SK-N-SH (cell line): ENCODE data around the gene AP3B2. TPM values are rescaled to one million over a fixed set of nuclear protein-coding genes. Genes with fewer than 3 reads are reported as not detected.

ENCODE experiments used
- CTCF ChIA-PET: fragments of 300-600, 350-600 bp; formaldehyde crosslinking; extraction: SDS; loops from one replicate; lab custom pipeline; 2021; lab: Yijun Ruan, JAX
- POLR2A ChIA-PET: fragments of 350-600 bp; sonication (Branson Sonifier 250); formaldehyde crosslinking; extraction: SDS; loops from one replicate; lab custom pipeline; 2020; ENCODE audit warnings: antibody characterized with exemption, inconsistent platforms; lab: Yijun Ruan, JAX
- DNase-seq: peaks from one replicate; pipeline ENCODE4 v3.0.0; 2012
- H2AFZ ChIP-seq: fragments of 200-600 bp; sonication (generic); 2 replicates; pipeline ENCODE4 v1.8.1; 2016; ENCODE audit warnings: antibody characterized with exemption, mild to moderate bottlenecking, low read depth
- H3F3A ChIP-seq: fragments of 200-600 bp; sonication (generic); replicated peaks from 2 replicates; pipeline ENCODE3; 2016; ENCODE audit warnings: antibody characterized with exemption, mild to moderate bottlenecking; ENCODE audit not compliant: insufficient read depth
- H3K27ac ChIP-seq, 2 experiments: fragments of 200-500 bp in 1 of 2; fragments of 200-600 bp in 1 of 2; sonication (Bioruptor generic) in 1 of 2; sonication (generic), shearing (Covaris generic) in 1 of 2; 2 replicates each; pipeline versions ENCODE4 v1.5.1 to v1.6.1; 2014 to 2016; ENCODE audit warnings: low read depth in 2 of 2, inconsistent platforms in 1 of 2, low read length in 1 of 2, mild to moderate bottlenecking in 1 of 2, mixed read lengths in 1 of 2
- H3K27me3 ChIP-seq: fragments of 200-600 bp; sonication (generic), shearing (Covaris generic); 2 replicates; pipeline ENCODE4 v1.6.1; 2016; ENCODE audit warnings: mixed run types; ENCODE audit not compliant: insufficient read depth
- H3K36me3 ChIP-seq, 2 experiments: fragments of 200-500 bp in 1 of 2; fragments of 200-600 bp in 1 of 2; sonication (Bioruptor generic) in 1 of 2; sonication (generic) in 1 of 2; replicated peaks in 1 of 2; 2 replicates each; pipeline versions ENCODE3 to v1.5.1; 2014 to 2016; ENCODE audit warnings: low read length in 1 of 2, mild to moderate bottlenecking in 1 of 2; ENCODE audit not compliant: insufficient read depth in 2 of 2, control insufficient read depth in 1 of 2
- H3K4me1 ChIP-seq, 2 experiments: fragments of 200-500 bp in 1 of 2; fragments of 200-600 bp in 1 of 2; sonication (Bioruptor generic) in 1 of 2; sonication (generic), shearing (Covaris generic) in 1 of 2; 2 replicates each; pipeline versions ENCODE4 v1.5.1 to v1.6.1; 2014 to 2016; ENCODE audit warnings: low read depth in 1 of 2, low read length in 1 of 2, mixed run types in 1 of 2; ENCODE audit not compliant: insufficient read depth in 2 of 2, control insufficient read depth in 1 of 2
- H3K4me2 ChIP-seq: fragments of 200-600 bp; sonication (generic), shearing (Covaris generic); 2 replicates; pipeline ENCODE4 v1.6.1; 2017; ENCODE audit warnings: mixed run types
- H3K4me3 ChIP-seq, 2 experiments: fragments of 200-500 bp in 1 of 2; fragments of 200-600 bp in 1 of 2; sonication (Bioruptor generic) in 1 of 2; sonication (generic), shearing (Covaris generic) in 1 of 2; 2 replicates each; pipeline versions ENCODE4 v1.5.1 to v1.8.1; 2014 to 2016; ENCODE audit warnings: low read depth in 2 of 2, inconsistent platforms in 1 of 2, low read length in 1 of 2, mild to moderate bottlenecking in 1 of 2, mixed read lengths in 1 of 2, moderate library complexity in 1 of 2
- H3K79me2 ChIP-seq: fragments of 200-600 bp; sonication (generic); 2 replicates; pipeline ENCODE4 v1.8.1; 2017; ENCODE audit warnings: mild to moderate bottlenecking; ENCODE audit not compliant: insufficient read depth
- H3K9ac ChIP-seq: fragments of 200-600 bp; sonication (generic); 2 replicates; pipeline ENCODE4 v1.6.1; 2017; ENCODE audit warnings: mixed run types
- H3K9me2 ChIP-seq: fragments of 200-600 bp; sonication (generic); 2 replicates; pipeline ENCODE4 v1.6.1; 2017; ENCODE audit warnings: mixed run types
- H3K9me3 ChIP-seq: fragments of 200-600 bp; sonication (generic); 2 replicates; pipeline ENCODE4 v1.6.1; 2017; ENCODE audit warnings: mixed run types, mild to moderate bottlenecking, moderate library complexity
- H4K20me1 ChIP-seq: fragments of 200-600 bp; sonication (generic); 2 replicates; pipeline ENCODE4 v1.6.1; 2017; ENCODE audit warnings: mild to moderate bottlenecking, mixed run types; ENCODE audit not compliant: insufficient read depth
- CTCF ChIP-seq: fragments of 200-600 bp; sonication (generic); IDR thresholded peaks from 2 replicates; pipeline ENCODE4 v1.6.1; 2017; ENCODE audit warnings: antibody characterized with exemption, mild to moderate bottlenecking, moderate library complexity
- FOSL2 ChIP-seq: IDR thresholded peaks from 2 replicates; pipeline ENCODE4 v1.4.0; 2012; ENCODE audit warnings: low read depth, mild to moderate bottlenecking, moderate library complexity, borderline replicate concordance
- IRF3 ChIP-seq: fragments of 150-350 bp; IDR thresholded peaks from 2 replicates; pipeline ENCODE4 v1.6.1; 2016; ENCODE audit warnings: mild to moderate bottlenecking, low read depth, low read length
- MXI1 ChIP-seq: IDR thresholded peaks from 2 replicates; pipeline ENCODE4 v1.6.1; 2012; ENCODE audit warnings: mild to moderate bottlenecking, low read depth, low read length, improper control_type of control experiment
- PBX3 ChIP-seq: IDR thresholded peaks from 2 replicates; pipeline ENCODE4; 2012
- RCOR1 ChIP-seq: fragments of 150-350 bp; IDR thresholded peaks from 2 replicates; pipeline ENCODE4 v1.6.1; 2017; ENCODE audit warnings: antibody characterized with exemption, low read length
- RFX5 ChIP-seq: IDR thresholded peaks from 2 replicates; pipeline ENCODE4 v1.6.1; 2012; ENCODE audit warnings: mild to moderate bottlenecking, improper control_type of control experiment, low read length
- USF1 ChIP-seq: IDR thresholded peaks from 2 replicates; pipeline ENCODE4 v1.4.0; 2012; ENCODE audit warnings: low read depth, borderline replicate concordance
- YY1 ChIP-seq: IDR thresholded peaks from 2 replicates; pipeline ENCODE4 v1.4.0; 2012; ENCODE audit warnings: low read depth, mild to moderate bottlenecking
- ZBTB33 ChIP-seq: IDR thresholded peaks from 2 replicates; pipeline ENCODE4 v1.4.0; 2012; ENCODE audit warnings: low read depth, borderline replicate concordance
- WGBS: methylation state at CpG from one replicate; pipeline ENCODE4 v1.1.6; 2017; ENCODE audit warnings: low lambda C conversion rate; 5-methylcytosine and 5-hydroxymethylcytosine counted together
- polyA plus RNA-seq, 3 experiments: library from polyadenylated mRNA; depleted of rRNA; stranded (reverse); fragments of >200 nt; gene quantifications; 2 replicates each; pipeline ENCODE4 v1.2.3, GENCODE V29; 2012

The AP3B2 gene
- polyA plus RNA-seq, 1 of the 3 experiments (the other 2 are of a cell fraction): 0.77 TPM

GRCh38 chr15:82698711-82699345, 10.8 kb downstream of the AP3B2 start:
- peaks cover 0 to 2% of the 10 kb centered on the region in 2 experiments for H3K36me3 ChIP-seq
- H3K9me3 ChIP-seq: no peaks in the 10 kb centered on the region
- H3K4me2 ChIP-seq: no peak overlapping the region
- no peaks in the 10 kb centered on the region for H3K79me2 ChIP-seq
- H3K4me3 ChIP-seq: no peak overlapping the region
- H3K27me3 ChIP-seq: no peaks in the 10 kb centered on the region
- DNase-seq: no peak
- H3F3A ChIP-seq: no peaks in the 10 kb centered on the region
- H3K9me2 ChIP-seq: no peaks in the 10 kb centered on the region
- H4K20me1 ChIP-seq: no peaks in the 10 kb centered on the region
- TF ChIP-seq CTCF (no peak), YY1 (no peak), RCOR1 (no peak), IRF3 (no peak), ZBTB33 (no peak), USF1 (no peak), RFX5 (no peak), MXI1 (no peak), PBX3 (no peak), FOSL2 (no peak)
- TF ChIP-seq, all 33 proteins: peak for 0
- Histone ChIP-seq H3K4me1 (no peaks in the 10 kb centered on the region), H2AFZ (no peak overlapping the region), H3K27ac (no peak overlapping the region), H3K9ac (no peak overlapping the region)
- 59% methylated on average over 3 of the region's 8 CpGs for WGBS
- CTCF ChIA-PET: no interaction called here
- POLR2A ChIA-PET: no interaction called here
